Suppressor macrophage (primary cell): Measurements from ENCODE around the gene TFEB.

Source experiments
- DNase-seq, 4 experiments: peaks; one replicate each; pipeline ENCODE4 v3.0.0-alpha.2; 2020 to 2022

The TFEB gene

DNA sequence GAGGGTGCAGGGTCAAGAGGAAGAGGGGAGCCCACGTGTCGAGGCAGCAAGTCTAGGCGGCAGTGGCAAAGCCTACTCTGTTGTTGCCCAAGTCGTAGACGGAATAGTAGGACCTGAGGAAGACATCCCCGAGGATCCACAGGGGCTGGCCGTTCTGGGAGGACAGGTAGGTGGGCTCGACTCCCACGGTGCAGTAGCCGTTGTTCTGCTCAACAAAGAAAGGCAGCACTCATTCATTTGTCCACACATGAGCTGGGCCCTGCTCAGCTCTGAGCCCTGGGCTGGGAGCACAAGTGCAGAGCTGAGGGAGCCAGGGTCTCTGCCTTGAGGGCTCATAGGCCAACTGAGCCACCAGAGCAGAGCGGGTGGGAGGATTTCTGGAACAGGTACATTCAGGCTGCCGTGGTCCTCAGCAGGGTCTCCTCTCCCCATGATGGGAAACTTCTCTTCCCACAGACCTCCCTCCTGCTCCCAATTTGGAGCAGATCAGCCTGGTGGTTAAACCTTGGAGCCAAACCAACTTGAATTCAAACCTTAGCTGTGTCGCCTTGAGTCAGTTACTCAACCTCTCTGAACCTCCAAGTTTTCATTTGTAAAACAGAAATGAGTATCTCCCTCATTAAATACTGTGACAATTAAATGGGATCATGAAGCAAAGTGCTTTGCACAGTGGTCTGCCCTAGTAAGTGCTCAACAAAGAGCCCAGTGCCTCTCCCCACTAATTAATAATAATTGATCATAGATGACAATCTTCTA lies 1.6 kb upstream of the TFEB start:
- DNase-seq = no peak

DNA sequence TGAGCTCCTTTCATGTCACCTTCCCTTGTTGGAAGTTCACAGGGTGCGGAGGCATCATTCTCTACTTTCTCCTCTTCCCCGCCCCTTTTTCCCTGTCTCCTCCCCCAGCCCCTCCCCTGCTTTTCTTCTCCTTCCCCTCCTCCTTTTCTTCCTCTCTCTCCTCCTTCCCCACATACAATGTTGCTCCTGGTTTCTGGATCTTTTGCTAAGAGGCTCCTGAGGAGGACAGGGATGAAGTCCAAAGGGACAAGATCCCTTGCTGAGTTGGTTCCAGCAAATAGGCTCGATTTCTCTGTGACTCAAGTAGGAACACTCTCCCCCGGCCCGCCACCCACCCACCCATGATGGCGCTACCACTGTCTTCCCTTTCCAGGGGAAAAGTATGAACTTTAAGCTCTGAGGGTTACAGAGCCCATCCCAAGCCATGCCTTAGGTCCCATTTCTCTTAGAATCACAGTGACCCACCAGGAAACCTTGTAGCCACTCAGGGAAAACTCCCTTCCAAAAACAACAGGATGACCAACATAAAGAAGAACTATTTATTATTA lies 852 bp upstream of the TFEB start:
- DNase-seq = no peak

- peak; percentile 81 to 94 (median 90) for DNase-seq
These were observed 562 bp downstream of the TFEB start for GRCh38 chr6:41734666-41735426.

DNA sequence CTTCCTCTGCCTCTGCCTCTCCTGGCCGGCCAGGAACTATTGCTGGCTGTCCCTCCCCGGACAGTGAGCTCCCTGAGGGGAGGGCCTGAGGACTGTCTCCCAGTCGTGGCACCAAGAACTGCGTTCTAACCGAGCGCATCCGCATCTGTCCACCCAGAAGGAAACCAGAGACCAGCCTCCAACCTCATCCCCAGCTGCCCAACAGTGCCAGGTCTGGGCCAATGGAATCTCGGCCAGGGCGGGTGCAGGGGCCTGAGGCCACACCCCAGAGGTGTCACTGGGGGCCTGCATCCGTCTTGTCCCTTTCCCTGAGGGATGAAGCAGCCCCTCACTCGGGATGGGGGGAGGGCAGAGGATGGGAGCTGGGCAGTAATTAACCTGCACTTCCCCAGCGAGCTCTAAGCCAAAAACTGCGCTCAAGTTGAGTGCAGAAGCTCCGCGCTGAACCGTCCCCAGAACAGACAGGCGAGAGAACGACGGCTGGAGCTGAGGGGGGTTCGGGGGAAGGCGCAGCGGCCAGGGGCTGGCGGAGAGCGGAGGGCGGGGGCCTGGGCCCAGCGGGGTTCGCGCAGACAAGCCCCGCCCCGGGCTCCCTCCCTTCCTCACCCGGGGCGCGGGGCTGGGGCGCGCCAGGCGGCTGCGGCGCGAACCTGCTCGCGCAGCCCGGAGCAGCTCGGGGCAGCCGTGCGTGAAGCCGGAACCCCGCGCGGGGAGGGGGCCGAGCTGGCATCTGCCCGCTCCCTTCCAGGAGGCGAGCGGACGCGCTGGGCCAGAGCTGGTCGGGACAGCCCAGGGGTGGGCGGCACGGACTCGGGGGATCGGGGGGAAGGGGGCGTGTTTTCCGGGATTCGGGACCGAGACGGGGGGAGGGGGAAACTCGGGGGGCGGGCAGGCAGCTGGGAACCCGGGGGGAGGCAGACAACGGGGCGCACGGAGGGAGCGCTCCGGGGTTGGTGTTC lies 1.4 kb downstream of the TFEB start:
- DNase-seq = peak; percentile 70 to 91 (median 82)

DNA sequence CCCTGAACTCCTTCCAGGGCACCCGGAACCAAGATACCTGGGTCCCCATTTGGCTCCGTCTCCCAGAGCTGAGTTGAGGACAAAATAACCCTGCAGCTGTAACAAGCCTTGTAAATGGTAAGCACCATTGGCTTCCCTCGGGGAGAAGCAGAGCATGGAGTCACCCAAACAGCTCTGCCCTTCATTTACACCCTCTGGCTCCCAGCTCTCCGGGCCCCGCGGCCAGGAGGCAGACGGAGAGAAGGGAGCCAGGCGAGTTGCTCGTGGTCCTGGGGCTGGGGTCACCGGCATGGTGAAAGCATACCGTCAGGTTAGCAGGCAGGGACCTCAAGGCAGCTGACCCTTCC lies 2.1 kb downstream of the TFEB start:
- no peak for DNase-seq

- DNase-seq = peak in 3 of 4 experiments; percentile 51 to 66 (median 59)
These were observed 2.6 kb downstream of the TFEB start for GRCh38 chr6:41732591-41733359.

- DNase-seq = no peak
These were observed 3.3 kb downstream of the TFEB start for GRCh38 chr6:41732149-41732548.

DNA sequence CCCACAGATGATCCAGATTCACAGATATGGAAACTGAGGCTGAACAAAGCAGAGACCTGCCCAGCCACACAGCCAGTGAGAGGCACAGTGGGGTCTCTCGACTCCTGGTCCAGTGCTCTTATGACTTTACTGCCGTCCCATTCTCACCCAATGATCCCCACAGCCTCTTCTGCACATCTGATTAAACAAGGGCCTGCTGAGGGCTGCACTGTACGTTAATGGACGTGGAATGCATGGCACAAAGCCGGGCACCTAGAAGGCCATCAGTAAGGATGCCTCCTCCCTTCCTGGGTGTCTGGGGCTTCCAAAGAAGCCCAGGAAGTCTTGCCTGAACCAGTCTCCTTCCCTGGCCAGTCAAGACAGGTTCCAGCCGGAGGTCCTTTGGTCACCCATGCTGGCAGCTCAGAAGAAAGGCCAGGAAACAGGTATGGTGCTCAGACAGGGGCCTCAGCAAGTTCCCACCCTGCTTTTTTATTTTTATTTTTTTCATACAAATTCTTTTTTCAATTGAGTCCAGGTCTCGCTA lies 3.8 kb downstream of the TFEB start:
- DNase-seq = no peak

DNA sequence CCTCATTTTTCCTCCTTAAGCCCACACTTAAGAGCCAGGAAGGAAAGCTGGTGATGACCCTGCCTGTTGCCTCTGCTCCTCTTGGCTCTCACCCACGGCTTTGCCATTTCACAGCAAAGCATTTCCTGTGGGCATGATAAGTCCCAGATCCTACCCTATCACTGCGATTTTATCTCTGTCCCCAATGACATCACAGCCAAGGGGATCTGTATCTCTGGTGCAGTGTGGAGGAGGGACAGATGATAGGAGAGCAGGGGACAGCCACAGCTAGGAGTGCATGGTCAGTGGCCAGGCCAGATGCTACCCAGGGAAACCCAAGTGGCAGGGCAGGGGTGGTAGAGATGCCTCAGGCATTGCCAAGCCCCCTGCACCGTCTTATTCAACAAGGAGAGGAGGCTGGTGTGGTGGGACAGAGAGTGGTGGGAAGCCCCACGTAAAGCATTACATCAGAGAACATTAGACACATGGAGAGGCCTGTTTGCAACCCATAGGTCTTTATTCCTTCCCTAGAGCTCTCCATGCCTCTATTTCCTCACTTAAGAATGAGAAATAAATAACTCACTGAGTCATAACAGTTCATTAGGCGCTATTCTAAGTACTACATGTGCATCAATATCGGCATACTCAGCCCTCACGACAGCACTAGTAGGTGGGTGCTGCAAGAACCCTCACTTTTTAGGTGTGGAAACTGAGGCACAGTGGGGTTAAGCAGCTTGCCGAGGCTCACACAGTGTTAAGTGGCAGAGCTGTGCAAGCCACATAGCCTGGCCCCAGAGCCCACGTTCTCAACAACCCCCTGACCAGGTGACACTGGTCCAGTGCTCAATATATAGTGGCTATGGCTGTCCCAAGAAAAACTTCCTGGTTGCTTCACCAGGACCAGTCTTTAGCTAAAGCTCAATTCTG lies 4.6 kb downstream of the TFEB start:
- DNase-seq = peak; percentile 49 to 75 (median 60)

GRCh38 chr6:41729624-41730023 lies 5.8 kb downstream of the TFEB start:
- no peak for DNase-seq

DNA sequence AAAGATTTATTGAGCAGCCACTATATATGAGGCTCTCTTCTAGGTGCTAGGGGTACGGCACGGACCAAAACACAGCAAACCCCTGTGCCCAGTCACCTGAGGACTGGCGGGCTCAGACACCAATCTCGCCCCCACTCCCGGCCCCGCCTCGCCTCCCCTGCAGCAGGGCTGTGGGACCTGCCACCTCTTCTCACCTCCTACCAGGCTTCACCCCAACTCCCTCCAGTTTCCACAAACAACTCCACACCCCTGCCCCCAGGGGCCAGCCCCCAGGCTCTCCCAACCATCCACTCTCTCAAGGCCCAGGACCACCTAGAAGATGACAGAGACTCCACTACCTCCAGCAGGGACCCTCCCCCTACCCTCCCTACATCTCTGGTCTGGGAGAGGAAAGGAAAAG lies 6.5 kb downstream of the TFEB start:
- no peak for DNase-seq

DNA sequence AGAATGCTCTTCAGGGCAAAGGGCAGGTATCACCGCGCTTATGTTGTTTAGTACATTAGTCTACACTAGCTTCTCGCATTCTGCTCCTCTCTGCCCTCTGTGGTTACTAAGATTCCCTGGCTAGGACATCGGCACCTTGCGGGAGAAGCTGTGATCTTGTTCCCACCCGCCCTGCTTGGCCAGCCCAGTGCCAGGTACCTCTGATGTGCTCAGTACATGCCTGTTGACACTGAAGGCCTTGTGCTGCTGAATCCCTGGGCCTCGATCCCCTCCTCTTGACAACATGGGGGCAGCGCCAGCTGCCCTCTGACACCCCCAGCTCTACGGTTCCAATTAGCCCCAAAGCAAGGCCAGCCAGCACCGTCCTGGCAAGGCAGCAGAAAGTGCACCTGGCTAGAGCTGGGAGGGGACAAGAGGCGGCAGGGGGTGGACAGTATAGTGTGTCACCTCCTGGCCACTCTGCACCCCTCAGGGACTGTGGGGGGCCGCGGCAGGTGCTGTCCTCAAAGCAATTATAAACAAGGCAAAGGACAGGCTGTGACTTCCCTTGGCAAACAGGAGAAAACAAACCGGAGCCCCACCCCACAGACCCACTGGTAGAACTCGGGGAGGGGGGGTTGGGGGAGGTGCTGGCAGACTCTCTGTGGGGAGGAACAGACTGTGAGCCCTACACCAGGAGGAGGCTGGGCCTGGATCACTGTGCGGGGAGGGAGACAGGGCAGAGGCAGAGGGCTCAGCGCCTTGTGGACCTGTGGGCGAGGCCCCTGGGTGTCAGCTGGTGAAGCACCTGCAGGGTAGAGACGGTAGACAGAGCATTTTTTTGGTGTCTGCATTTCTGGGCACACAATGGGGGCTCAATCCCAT lies 7.1 kb downstream of the TFEB start:
- no peak for DNase-seq

GRCh38 chr6:41727705-41728072 lies 7.7 kb downstream of the TFEB start:
- no peak for DNase-seq

- DNase-seq = no peak
These were observed 8.5 kb downstream of the TFEB start for GRCh38 chr6:41726876-41727275.

- DNase-seq = no peak
These were observed 10.6 kb downstream of the TFEB start for GRCh38 chr6:41724586-41725501.

DNA sequence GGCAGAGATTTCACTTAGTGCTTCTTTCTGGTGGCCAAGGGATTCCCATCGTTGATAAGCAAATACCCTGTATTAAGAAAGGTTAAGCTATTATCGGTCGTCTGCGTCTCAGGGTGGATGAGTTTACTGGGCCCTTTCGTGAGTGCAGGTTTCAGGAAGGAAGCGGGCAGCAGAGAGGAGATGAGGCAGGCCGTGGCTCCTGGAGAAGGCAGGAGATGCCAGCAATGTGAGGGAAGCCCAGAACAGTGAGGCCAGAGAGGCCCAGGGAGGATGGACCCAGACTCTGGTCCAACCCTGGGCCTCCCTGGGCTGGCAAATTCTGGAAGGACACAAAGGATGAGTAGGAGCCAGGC lies 11.2 kb downstream of the TFEB start:
- peak in 3 of 4 experiments; percentile 40 to 50 (median 49) for DNase-seq

DNA sequence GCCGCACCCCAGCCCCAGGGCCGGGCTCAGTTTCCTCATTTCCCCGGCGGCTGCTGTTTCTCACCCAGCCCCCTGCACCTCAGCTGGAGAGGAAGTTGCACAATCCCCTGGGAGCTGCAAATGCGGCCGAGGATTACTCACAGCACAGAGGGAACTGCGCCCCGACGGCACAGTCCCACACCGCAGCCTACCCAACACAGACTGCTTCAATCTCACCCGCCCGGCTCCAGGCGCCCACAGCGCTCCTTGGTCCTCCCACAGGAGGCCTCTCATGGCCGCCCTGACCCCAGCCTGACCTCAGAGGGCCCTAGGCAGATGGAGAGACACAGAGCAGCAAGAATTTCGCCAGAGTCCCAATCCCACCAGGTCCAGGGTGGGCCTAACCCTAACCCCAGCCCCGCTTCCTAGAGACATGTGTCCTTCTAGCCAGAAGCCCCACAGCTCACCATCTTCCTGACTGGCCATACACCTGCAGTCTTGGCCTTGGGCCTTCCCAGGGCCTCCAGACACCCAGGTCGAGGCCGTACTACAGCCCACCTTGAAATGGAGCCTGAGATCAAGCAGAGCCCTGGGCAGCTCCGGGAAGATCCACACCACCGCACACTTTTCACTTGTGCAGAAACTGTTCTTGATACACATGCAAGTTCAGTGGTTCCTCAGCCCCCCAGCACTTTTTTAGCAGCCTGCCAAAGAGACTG lies 11.7 kb downstream of the TFEB start:
- DNase-seq = peak; percentile 95 to 98 (median 98)
